ENCODE data around the gene CYP20A1.

GRCh38 chr2:203326356-203326755 lies 87.5 kb downstream of the CYP20A1 start:
- no peak for TF ChIP-seq GATA3 (IDR thresholded peaks at IDR 0.05; ENCODE audit: low read depth, low read length)
- TF ChIP-seq GATA2 (IDR thresholded peaks at IDR 0.05; ENCODE audit: low read depth, low read length) = no peak
